AG09319 (cell line): ENCODE results near the gene FLYWCH2.

Experiments
- DNase-seq: peaks from one replicate; pipeline ENCODE4 v3.0.0-alpha.2; 2010; ENCODE audit warnings: low read depth; ENCODE audit errors: extremely low read depth
- TF ChIP-seq, protein P1 (sequence below): IDR thresholded peaks from 2 replicates; pipeline ENCODE4 v1.5.1; 2011; ENCODE audit warnings: low read depth, mild to moderate bottlenecking, inconsistent platforms, low read length, moderate library complexity

The FLYWCH2 gene, protein sequence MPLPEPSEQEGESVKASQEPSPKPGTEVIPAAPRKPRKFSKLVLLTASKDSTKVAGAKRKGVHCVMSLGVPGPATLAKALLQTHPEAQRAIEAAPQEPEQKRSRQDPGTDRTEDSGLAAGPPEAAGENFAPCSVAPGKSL

DNA sequence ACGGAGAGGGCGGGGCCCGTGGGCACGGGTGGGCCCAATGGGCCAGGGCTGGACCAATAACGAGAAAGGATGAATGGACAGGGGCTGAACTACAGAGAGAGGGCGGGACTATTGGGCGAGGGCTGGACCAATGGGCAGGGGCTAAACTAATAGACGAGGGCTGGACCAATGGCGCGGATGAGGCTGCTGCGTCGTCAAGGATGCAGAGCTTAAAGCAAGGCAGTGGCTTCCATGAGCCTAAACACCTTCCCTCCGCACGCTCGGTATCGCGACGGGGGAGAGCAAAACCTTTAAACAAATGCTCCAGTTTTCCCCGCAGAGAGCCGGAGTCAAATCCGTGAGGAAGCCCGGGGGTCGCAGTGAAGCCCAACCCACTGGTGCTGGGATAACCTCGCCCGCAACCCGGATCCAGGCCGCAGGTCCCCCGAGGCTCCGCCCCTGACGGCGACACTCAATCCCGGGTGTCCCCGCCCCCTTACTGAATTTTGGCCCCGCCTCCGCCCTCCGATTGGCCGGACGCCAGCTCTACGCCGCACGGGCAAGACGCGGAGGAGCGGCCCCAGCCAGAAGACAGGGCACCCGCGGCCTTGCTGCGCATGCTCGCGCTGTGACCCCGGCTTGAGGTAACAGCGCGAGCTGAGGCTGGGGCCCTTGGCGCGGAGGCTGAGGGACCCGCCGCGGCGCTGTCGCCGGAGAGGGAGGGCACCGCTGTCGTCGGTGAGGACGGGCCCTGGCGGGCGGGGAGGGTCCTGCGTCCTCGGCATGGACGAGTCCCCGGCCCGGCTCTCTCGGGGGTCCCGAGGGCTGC is at the start of gene FLYWCH2:
TSS of gene FLYWCH2 (plus strand) at position 566 of the 808 bp plus-strand sequence. CDS start 13,235 bp downstream, outside the sequence.
- TF ChIP-seq, protein P1, sequence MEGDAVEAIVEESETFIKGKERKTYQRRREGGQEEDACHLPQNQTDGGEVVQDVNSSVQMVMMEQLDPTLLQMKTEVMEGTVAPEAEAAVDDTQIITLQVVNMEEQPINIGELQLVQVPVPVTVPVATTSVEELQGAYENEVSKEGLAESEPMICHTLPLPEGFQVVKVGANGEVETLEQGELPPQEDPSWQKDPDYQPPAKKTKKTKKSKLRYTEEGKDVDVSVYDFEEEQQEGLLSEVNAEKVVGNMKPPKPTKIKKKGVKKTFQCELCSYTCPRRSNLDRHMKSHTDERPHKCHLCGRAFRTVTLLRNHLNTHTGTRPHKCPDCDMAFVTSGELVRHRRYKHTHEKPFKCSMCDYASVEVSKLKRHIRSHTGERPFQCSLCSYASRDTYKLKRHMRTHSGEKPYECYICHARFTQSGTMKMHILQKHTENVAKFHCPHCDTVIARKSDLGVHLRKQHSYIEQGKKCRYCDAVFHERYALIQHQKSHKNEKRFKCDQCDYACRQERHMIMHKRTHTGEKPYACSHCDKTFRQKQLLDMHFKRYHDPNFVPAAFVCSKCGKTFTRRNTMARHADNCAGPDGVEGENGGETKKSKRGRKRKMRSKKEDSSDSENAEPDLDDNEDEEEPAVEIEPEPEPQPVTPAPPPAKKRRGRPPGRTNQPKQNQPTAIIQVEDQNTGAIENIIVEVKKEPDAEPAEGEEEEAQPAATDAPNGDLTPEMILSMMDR, result no peak
- peak; percentile 97 for DNase-seq

DNA sequence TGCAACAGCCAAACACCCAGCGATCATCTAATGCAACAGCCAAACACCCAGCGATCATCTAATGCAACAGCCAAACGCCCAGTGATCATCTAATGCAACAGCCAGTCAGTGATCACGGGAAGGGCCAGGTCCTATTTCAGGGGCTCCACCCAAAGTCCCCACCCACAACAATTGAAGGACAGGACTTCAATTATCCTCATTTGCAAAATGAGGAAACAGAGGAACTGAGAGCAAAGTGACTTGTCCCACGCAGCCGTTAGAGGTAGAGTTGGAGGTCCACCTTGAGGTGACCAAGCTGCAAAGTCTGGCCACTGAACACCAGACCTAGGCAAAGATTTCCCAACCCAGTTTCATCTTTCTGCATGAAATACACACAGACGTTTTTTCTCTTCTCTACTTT is 49.2 kb upstream of the FLYWCH2 start:
- TF ChIP-seq, protein P1, result no peak

DNA sequence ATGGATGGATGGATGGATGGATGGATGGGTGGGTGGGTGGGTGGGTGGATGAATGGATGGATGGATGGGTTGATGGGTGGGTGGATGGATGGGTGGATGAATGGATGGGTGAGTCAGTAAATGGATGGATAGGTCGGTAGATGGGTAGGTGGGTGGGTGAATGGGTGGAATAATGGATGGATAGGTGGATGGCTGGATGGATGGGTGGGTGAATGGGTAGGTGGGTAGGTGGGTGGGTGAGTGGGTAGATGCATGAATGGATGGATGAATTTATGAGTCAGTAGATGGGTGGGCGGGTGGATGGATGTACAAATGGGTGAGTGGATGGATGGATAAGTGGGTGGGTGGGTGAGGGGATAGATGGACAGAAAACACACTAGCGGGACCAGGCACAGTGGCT is 48.0 kb upstream of the FLYWCH2 start:
- TF ChIP-seq, protein P1, result no peak
- no peak for DNase-seq

More for the DNA sequence above, 49.2 kb upstream of the FLYWCH2 start:
- DNase-seq, result no peak

DNA sequence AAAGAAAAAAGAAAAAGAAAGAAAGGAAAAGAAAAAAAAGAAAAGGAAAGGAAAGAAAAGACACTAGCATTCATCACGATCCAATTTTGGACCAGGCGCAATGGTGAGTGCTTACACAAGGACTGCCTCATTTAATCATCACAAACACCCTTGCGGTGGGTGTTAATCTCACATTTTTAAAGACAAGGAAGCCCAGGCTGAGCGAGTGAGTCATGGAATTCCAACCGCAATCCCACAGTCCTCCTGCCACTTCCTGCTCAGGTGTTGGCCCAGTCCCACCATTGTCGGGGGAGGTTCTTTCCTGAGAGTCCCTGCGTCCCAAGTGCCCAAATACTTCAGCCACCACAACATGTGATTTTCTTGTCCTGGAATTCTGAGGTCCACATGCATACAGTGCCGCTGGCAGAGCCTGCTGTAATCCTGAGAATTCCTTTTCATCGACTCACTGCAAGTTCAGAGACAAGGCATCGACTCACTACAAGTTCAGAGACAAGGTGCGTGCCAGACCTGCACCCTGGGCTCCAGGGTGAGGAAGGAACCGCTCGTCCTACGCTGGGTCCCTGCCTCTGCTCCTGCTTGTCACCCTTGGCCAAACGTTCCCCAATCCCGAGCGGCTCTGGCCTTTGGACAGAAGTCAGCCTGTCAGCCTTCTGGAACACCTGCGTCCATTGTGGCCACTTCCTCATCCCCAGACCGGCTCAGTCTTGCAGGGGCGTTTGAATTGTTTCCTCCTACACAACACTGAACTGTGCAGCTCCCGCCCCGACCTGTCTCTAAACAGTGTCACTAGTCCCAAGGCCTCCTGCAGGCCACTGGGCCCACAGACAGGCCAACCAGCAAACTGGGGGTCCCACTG is 47.1 kb upstream of the FLYWCH2 start:
- DNase-seq, result peak; percentile 48
- TF ChIP-seq, protein P1, result no peak

DNA sequence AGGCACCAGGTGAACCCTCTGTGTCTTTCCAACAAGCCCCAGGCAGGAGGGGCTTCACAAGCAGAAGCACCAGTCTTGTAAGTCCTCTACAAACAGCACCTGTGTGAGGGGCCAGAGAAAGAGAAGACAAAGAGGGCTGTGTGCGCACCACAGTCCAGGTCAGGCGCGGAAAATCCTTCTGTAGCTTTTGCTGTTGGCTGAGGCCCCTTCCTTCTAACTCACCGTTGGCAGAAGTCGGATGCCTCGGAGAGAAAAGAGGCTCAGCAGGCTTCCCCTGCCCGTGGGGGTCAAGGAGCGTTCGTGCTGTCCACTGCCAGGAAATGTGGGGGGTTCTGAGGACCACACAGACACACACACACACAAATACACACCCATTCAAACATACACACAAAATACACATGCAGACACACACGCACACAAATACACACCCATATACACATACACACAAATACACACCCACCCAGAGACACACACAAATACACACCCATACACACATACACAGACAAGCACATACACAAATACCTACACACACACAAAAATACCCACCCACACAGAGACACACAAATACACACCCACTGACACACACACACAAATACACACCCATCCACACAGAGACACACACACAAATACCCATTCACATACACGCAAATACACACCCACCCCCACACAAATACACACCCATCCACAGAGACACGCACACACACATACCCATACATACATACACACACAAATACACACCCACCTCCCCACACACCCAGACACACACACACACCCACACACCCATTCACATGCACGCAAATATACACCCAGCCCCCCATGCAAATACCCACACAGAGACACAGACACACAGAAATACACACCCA is 46.1 kb upstream of the FLYWCH2 start:
- TF ChIP-seq, protein P1, result no peak
- no peak for DNase-seq

DNA sequence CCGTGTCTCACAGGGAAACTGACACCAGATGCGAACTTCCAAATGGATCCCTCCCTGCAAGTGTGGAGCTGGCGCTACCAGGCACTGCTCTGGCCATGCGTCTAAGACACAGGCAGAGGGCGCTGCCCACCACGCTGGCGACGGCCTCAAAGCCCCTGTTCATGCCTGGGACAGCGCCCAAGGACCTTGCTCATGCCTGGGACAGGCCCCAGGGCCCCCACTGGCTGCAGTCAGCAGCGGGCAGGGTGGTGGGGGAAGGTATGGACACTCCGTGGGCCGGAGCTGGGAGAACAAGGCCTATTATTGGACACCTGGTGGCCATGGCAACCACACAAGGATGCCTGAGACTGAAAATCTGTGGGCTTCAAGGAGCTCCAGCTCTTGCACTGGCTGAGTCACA is 44.1 kb upstream of the FLYWCH2 start:
- TF ChIP-seq, protein P1, result peak; percentile 95
- DNase-seq, result peak; percentile 67
